Measurements from ENCODE around the gene ATP6V1F. TPM values are rescaled to one million over a fixed set of nuclear protein-coding genes. Genes with fewer than 3 reads are reported as not detected.

Gene ATP6V1F
- total RNA-seq, 1 experiment from 2014 or later: 115 TPM

DNA sequence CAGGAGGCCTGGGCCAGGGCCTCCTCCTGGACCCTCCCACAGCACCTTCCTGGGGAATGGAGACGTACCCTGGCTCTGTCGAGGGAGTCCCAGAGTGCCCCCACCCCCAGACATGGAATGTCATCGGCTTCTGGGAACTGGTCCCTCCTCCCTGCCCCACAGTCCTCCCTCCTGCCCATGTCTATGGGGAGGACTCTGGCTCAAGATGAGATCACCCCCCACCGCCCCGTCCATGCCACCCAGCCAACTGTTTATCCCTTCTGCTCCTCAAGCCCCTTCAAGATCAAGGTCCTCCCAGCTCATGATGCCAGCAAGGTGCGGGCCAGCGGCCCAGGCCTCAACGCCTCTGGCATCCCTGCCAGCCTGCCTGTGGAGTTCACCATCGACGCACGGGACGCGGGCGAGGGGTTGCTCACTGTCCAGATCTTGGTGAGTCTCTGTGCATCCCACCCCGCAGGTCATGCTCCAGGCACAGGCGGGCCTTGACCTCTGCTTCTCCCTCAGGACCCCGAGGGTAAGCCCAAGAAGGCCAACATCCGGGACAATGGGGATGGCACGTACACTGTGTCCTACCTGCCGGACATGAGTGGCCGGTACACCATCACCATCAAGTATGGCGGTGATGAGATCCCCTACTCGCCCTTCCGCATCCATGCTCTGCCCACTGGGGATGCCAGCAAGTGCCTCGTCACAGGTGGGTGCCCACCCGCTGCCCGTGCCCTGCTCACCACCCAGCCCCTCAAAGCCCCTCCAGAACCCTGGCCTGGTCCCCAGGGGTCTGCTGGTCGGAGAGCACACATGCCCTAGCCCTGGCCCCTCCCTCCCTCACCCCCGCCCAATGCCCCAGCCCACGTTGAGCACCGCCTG lies 14.1 kb upstream of the ATP6V1F start:
- Histone ChIP-seq H4K91ac (ENCODE audit: insufficient read length, low read depth, low read length) (no peak overlapping the region), H3K56ac (ENCODE audit: insufficient read length, low read depth, low read length) (no peak overlapping the region), H2BK5ac (ENCODE audit: insufficient read length, low read length) (no peak overlapping the region), H3K4me1 (ENCODE audit: insufficient read depth, low read length) (no peaks in the 10 kb centered on the region), H2BK12ac (ENCODE audit: insufficient read length, low read depth, low read length) (no peak overlapping the region), H2AFZ (ENCODE audit: low read length) (no peak overlapping the region), H3K14ac (ENCODE audit: insufficient read depth, low read length) (no peak overlapping the region), H3K4me2 (ENCODE audit: insufficient read depth, insufficient read length, low read length) (no peak overlapping the region), H2BK120ac (ENCODE audit: low read depth, low read length, poor library complexity, severe bottlenecking) (no peak overlapping the region), H3K79me2 (ENCODE audit: insufficient read depth, low read length) (no peaks in the 10 kb centered on the region), H3K23ac (ENCODE audit: insufficient read length, low read depth, low read length) (no peak overlapping the region), H3K27ac (ENCODE audit: insufficient read length, low read depth, low read length) (no peak overlapping the region), H2AK5ac (ENCODE audit: insufficient read length, low read length) (no peak overlapping the region), H3T11ph (ENCODE audit: low read length) (no peak overlapping the region), H3K4ac (ENCODE audit: low read depth, low read length) (no peak overlapping the region), H3K18ac (ENCODE audit: insufficient read length, low read depth, low read length) (no peak overlapping the region), H3K27me3 (ENCODE audit: insufficient read depth, low read length) (no peaks in the 10 kb centered on the region), H3K9me3 (ENCODE audit: control insufficient read depth, low read depth, low read length) (no peaks in the 10 kb centered on the region), H3K23me2 (ENCODE audit: insufficient read length, low read depth, low read length, poor library complexity, severe bottlenecking) (no peaks in the 10 kb centered on the region), H2BK15ac (ENCODE audit: low read depth, low read length) (no peak overlapping the region), H2BK20ac (ENCODE audit: low read depth, low read length, poor library complexity, severe bottlenecking) (no peak overlapping the region), H3K9ac (ENCODE audit: extremely low read depth, insufficient read length, low read length) (no peak overlapping the region), H4K5ac (ENCODE audit: insufficient read length, low read depth, low read length) (no peak overlapping the region), H4K8ac (replicated peaks; ENCODE audit: insufficient read length, low read depth, low read length) (no peak overlapping the region), H4K20me1 (ENCODE audit: control insufficient read depth, insufficient read depth, insufficient read length) (no peaks in the 10 kb centered on the region), H3K79me1 (ENCODE audit: insufficient read depth, low read depth, low read length, poor library complexity, severe bottlenecking) (no peaks in the 10 kb centered on the region)
- Mint-ChIP-seq H3K4me3 (no peak overlapping the region), H3K36me3 (ENCODE audit: insufficient read depth in 1 of 3, low read depth in 3 of 3) (peaks cover 0 to 7% (median 0%) of the 10 kb centered on the region in 3 experiments; a peak in 1 of 7 replicates), H3K27me3 (ENCODE audit: low read depth) (no peaks in the 10 kb centered on the region), H3K9me3 (no peaks in the 10 kb centered on the region), H3K4me1 (no peaks in the 10 kb centered on the region), H3K27ac (no peak overlapping the region)
- TF ChIP-seq, protein P1, sequence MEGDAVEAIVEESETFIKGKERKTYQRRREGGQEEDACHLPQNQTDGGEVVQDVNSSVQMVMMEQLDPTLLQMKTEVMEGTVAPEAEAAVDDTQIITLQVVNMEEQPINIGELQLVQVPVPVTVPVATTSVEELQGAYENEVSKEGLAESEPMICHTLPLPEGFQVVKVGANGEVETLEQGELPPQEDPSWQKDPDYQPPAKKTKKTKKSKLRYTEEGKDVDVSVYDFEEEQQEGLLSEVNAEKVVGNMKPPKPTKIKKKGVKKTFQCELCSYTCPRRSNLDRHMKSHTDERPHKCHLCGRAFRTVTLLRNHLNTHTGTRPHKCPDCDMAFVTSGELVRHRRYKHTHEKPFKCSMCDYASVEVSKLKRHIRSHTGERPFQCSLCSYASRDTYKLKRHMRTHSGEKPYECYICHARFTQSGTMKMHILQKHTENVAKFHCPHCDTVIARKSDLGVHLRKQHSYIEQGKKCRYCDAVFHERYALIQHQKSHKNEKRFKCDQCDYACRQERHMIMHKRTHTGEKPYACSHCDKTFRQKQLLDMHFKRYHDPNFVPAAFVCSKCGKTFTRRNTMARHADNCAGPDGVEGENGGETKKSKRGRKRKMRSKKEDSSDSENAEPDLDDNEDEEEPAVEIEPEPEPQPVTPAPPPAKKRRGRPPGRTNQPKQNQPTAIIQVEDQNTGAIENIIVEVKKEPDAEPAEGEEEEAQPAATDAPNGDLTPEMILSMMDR (conservative IDR thresholded peaks at IDR 0.05): no peak
- no CpG with 5 or more reads among the region's 31 CpGs for WGBS (ENCODE audit: extremely low coverage, insufficient read length, low lambda C conversion rate)
- no peak for DNase-seq

All from H9 (cell line).